ENCODE data around the gene VMP1.
"Not testable (repeated sequence)": the region's sequence is repeated elsewhere in the genome, so short reads cannot be mapped to it uniquely, and the experiment has no call there.

Gene VMP1

GRCh38 chr17:59780548-59780947 is 73.1 kb downstream of the VMP1 start:
- not testable (repeated sequence) for DNase-seq (ENCODE audit: low spot score)

- DNase-seq (ENCODE audit: low spot score), result peak; percentile 90
Measured at GRCh38 chr17:59783221-59784047, 76.0 kb downstream of the VMP1 start.

- DNase-seq (ENCODE audit: low spot score), result peak; percentile 60
Measured at GRCh38 chr17:59785091-59785799, 77.8 kb downstream of the VMP1 start.

GRCh38 chr17:59786213-59786535 is 78.7 kb downstream of the VMP1 start:
- no peak for DNase-seq (ENCODE audit: low spot score)

- peak; percentile 100 for DNase-seq (ENCODE audit: low spot score)
Measured at GRCh38 chr17:59786536-59787319, 79.3 kb downstream of the VMP1 start.

GRCh38 chr17:59789849-59790248 is 82.4 kb downstream of the VMP1 start:
- DNase-seq (ENCODE audit: low spot score), result not testable (repeated sequence)

GRCh38 chr17:59790418-59790817 is 83.0 kb downstream of the VMP1 start:
- not testable (repeated sequence) for DNase-seq (ENCODE audit: low spot score)

- no peak for DNase-seq (ENCODE audit: low spot score)
Measured at GRCh38 chr17:59790910-59791309, 83.5 kb downstream of the VMP1 start.

- no peak for DNase-seq (ENCODE audit: low spot score)
Measured at GRCh38 chr17:59791603-59792457, 84.4 kb downstream of the VMP1 start.

GRCh38 chr17:59792458-59792823 is 85.0 kb downstream of the VMP1 start:
- DNase-seq (ENCODE audit: low spot score), result not testable (repeated sequence)

GRCh38 chr17:59793205-59793604 is 85.8 kb downstream of the VMP1 start:
- DNase-seq (ENCODE audit: low spot score), result no peak

- DNase-seq (ENCODE audit: low spot score), result no peak
Measured at GRCh38 chr17:59796138-59796537, 88.7 kb downstream of the VMP1 start.

- DNase-seq (ENCODE audit: low spot score), result no peak
Measured at GRCh38 chr17:59796785-59797205, 89.3 kb downstream of the VMP1 start.

- no peak for DNase-seq (ENCODE audit: low spot score)
Measured at GRCh38 chr17:59798111-59798510, 90.7 kb downstream of the VMP1 start.

GRCh38 chr17:59800530-59800942 is 93.1 kb downstream of the VMP1 start:
- peak; percentile 29 for DNase-seq (ENCODE audit: low spot score)

GRCh38 chr17:59802160-59802559 is 94.7 kb downstream of the VMP1 start:
- DNase-seq (ENCODE audit: low spot score), result no peak

GRCh38 chr17:59804901-59805465 is 97.5 kb downstream of the VMP1 start:
- DNase-seq (ENCODE audit: low spot score), result no peak

- not testable (repeated sequence) for DNase-seq (ENCODE audit: low spot score)
Measured at GRCh38 chr17:59806322-59806721, 98.9 kb downstream of the VMP1 start.

GRCh38 chr17:59807892-59808509 is 100.5 kb downstream of the VMP1 start:
- DNase-seq (ENCODE audit: low spot score), result no peak

- DNase-seq (ENCODE audit: low spot score), result no peak
Measured at GRCh38 chr17:59810894-59811153, 103.4 kb downstream of the VMP1 start.

- DNase-seq (ENCODE audit: low spot score), result no peak
Measured at GRCh38 chr17:59811209-59811608, 103.8 kb downstream of the VMP1 start.

Measured in RKO (cell line).